LoVo (cell line): ENCODE data around the gene ACTR3C.
"Not testable (repeated sequence)": the region's sequence is repeated elsewhere in the genome, so short reads cannot be mapped to it uniquely, and the experiment has no call there.

Experiments used
- DNase-seq: peaks from one replicate; pipeline ENCODE4 v3.0.0-alpha.2; 2016; ENCODE audit warnings: low spot score

Gene ACTR3C

DNA sequence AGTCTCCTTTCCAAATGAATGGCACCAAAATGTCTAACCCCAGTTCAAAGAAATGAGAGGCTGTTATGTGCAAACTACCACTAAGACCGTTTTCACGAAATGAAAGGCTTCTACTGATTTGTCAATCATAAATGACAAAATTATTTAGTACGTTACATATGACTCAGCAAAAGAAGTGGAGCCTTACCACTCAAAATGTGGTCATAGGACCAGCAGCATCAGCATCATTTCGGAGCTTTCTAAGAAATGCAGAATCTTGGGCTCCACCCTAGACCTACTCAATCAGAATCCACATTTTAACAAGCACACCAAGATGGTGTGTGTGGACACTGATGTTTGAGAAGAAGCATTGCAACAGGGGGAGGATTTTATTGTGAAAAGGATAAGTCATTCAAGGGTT lies 120.5 kb downstream of the ACTR3C start:
- DNase-seq: not testable (repeated sequence)
